NCI-H2227 (cell line): ENCODE measurements around the gene ARPC5L.
"Not testable (repeated sequence)": the region's sequence is repeated elsewhere in the genome, so short reads cannot be mapped to it uniquely, and the experiment has no call there.

Experiments used
- DNase-seq: peaks from one replicate; lab custom pipeline; 2025; ENCODE audit not compliant: unreplicated experiment; lab: John Stamatoyannopoulos, UW

Gene ARPC5L

DNA sequence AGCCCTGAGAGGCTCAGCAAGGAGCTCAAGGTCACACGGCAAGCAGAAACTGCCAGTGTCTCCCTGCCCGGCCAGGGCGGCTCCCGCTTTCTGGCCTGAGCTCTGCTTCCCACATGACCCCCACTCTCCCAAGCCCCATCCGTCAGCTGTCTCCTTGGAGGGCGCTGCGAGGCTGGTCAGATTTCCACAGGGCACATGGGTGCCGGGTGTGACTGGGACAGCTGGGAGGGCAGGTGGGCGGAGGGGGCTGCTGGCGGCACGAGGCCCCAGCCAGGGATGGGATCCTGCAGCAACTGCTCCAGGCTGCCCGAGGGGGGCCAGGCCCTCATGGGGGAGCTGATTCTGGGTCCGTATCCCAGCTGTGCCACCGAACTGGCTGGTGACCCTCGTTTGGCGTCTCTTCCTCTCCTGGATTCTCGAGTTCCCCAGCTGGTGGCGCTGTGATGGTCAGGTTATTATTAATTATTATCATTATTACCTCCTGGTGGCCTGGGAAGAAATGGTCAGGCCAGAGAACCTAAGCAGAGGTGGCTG is 21.6 kb upstream of the ARPC5L start:
- no peak for DNase-seq

DNA sequence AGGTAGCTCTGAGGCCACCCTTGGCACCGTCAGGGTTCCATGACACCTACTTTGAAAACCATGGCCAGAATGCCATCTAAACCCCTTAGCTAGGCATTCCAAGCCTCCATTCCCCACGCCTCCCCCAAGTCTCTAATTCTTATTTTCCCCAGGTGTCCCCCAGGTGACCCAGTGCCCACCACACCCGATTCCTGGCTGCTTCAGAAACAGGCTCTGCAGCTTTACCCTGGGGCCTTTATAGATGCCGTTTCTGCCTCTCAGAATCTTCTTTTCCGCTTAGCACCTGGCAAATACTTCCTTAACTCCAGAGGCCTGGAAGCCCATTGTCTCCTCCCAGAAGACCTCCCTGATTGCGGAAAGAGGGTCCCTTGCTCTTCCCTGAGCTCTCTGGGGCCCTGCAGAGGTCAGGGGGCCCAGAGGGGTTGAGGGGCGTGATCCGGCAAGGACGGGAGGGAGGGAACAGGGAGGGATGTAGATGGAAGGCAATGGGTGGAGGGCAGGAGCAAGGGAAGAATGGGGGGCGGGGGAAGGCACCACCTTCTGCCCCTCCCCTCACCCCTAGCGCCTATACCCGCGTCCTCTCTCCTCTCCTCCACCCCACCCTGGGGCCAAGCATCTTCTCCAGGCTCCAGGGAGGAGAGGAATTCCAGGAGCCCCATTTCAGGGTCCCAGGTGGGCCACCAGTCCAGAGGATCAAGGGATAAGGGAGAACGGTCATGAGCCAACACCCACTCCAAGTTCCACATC is 20.7 kb upstream of the ARPC5L start:
- DNase-seq = no peak

DNA sequence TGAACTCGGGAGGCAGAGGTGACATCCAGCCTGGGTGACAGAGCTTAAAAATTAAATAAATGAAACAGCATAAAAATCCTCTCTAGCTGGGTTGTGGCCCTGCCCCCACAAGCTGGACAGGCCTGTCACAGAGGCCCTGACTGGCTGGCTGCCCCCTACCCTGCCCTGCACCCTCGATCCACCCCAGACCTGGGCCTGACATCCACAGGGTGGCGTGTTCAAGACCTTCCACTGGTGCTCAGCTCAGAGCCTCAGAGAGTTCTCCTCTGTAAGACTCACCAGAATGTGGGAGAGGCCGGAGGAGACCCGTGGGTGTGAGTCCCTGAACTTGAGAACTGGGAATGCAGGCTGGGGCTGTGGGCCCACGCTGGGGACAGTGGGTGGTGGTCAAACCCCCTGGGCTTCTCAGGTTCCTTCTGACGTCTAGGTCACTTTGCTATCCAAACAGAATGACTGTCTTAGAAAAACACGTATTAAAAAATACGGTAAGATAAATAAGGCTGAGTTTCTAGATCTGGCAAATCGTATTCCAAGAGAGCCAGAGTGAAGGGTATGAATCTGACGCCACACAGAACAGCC is 18.4 kb upstream of the ARPC5L start:
- DNase-seq = no peak

GRCh38 chr9:124844291-124844690 is 17.6 kb upstream of the ARPC5L start:
- DNase-seq = no peak

DNA sequence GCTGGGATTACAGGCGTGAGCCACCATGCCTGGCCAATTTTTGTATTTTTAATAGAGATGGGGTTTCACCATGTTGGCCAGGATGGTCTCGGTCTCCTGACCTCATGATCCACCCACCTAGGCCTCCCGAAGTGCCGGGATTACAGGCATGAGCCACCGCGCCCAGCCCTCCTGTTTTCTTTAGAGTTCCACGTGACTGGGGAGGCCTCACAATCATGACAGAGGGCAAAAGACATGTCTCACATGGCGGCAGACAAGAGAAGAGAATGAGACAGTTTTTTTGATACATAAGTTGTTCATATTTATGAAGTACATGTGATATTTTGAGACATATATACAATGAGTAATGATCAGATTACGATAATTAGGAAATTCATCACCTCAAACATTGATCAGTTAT is 15.5 kb upstream of the ARPC5L start:
- not testable (repeated sequence) for DNase-seq

- no peak for DNase-seq
These were observed 15.0 kb upstream of the ARPC5L start for GRCh38 chr9:124846969-124847368.

GRCh38 chr9:124849801-124850200 is 12.1 kb upstream of the ARPC5L start:
- DNase-seq = peak; percentile 43

GRCh38 chr9:124852121-124852828 is 9.7 kb upstream of the ARPC5L start:
- no peak for DNase-seq

DNA sequence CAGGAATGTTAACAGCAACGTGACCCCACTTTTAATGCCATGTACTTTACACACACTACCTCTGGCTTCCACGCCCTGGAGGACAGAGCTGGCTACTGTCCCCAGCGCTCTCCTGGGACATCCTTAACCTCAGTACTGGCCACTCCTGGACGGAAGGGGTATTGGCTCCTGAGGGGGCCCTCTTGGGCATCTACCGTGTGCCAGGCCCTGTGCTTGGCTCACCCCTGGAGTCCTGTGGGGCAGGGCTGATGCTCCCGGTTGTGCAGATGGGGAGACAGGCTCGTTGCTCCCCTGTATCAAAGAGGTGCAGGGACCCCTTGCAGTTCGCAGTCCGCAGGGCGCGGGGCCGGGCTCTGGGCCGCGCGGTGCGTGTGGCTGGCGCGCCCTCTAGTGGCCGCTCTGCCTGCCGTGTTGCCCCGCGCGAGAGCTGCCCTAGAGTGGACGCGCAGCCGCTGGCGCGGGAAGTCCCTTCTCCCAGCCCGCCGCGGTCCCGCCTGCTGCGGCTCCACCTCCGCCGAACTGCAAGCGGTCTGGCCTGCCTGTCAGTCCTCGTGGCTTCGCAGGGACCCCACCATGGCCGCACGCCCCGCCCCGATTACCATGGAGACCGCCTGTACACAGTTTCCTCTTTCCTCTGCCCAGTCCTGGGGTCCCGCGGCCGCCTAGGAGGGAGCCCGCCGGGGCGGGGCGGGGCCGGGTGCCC is 8.9 kb upstream of the ARPC5L start, which contains the start of gene WDR38:
Gene WDR38, plus strand, starts transcription at position 632 of the 703 bp plus-strand sequence. CDS start 72 bp downstream, outside the sequence.
- DNase-seq = peak; percentile 78

- DNase-seq = no peak
These were observed 8.3 kb upstream of the ARPC5L start for GRCh38 chr9:124853605-124854143.

DNA sequence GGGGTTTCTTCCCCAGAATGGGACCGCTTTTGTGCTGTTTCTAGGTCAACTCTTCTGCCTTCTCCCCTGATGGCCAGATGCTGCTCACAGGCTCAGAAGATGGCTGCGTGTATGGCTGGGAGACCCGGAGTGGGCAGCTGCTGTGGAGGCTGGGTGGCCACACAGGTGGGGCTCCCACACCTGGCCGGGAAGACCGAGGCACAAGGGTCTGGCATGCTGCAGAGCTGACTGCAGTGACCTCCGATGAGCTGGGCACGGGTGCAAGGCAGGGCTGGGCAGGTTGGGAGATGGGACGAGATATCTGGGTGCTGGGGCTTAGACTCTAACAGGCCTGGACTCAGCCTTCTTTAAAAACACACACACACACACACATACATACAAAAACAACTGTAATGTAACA is 7.8 kb upstream of the ARPC5L start:
- DNase-seq = no peak

- no peak for DNase-seq
These were observed 7.1 kb upstream of the ARPC5L start for GRCh38 chr9:124854822-124855221.

DNA sequence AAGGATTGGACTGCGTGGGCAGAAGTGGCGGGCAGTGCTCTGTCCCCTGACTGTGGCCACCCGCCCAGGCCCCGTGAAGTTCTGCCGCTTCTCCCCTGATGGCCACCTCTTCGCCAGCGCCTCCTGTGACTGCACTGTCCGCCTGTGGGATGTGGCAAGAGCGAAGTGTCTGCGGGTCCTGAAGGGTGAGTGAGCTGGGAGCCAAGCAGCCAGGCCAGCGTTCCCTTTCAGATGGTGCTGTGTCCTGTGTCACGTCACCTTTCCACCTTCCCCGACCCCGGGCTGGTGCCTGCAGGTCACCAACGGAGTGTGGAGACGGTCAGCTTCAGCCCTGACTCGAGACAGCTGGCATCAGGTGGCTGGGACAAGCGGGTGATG is 6.4 kb upstream of the ARPC5L start:
- no peak for DNase-seq

DNA sequence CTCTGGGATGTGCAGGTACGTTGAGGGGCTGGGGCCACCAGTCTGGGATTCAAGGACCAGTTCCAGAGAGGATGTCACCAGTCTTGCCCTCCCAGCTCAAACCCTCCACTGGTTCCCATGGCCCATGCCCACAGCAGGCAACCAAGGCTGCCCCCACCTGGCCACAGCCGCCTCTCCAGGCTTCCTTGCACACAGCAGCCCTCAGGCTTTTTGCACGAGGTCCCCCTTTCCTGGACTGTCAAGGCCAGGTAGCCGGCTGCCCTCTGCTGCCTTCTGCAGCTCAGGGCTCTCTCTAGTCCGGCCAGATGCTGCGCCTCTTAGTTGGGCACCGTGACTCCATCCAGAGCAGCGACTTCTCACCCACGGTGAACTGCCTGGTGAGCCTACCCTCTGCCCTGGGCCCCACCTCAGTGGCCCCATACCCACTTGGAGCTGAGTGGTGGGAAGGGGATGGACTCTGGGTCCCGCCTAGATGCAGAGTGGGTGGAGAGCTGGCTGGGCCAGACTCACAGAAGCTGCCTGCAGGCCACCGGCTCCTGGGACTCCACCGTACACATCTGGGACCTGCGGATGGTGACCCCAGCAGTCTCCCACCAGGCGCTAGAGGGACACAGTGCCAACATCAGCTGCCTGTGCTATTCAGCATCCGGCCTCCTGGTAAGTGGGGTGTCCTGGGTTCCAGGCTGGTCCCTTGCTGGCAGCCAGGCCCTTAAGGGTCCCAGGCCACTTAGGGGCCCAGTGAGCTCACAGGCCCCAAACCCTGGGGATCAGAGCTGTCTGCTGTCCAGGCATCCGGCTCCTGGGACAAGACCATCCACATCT is 5.8 kb upstream of the ARPC5L start:
- no peak for DNase-seq

DNA sequence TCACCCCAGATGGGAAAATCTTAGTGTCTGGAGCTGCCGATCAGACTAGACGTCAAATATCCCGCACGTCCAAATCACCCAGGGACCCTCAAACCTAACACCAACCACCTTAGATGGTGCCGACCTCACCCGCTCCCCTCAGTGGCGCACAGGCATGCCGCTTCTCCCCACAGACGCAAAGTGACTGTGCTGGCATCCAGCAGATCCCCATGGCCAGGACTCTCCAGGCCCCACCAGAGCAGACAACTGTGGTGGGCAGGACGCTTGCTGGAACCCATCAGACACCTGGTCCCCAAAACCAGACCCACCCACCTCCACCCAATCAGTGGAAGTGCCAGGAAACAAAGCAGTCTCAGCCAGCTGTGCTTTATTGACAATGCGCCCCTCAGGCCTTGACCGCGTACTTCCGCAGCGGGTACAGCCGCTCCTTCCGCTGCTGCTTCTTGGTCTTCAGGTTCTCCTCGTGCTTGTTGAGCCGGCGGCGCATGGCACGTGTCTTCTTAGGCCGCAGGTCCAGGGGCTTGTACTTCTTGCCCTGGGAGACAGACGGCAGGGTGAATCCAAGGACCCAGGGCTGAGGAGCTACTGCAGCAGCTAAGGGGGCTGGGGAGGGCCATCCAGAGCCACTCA is 4.3 kb upstream of the ARPC5L start:
- no peak for DNase-seq

DNA sequence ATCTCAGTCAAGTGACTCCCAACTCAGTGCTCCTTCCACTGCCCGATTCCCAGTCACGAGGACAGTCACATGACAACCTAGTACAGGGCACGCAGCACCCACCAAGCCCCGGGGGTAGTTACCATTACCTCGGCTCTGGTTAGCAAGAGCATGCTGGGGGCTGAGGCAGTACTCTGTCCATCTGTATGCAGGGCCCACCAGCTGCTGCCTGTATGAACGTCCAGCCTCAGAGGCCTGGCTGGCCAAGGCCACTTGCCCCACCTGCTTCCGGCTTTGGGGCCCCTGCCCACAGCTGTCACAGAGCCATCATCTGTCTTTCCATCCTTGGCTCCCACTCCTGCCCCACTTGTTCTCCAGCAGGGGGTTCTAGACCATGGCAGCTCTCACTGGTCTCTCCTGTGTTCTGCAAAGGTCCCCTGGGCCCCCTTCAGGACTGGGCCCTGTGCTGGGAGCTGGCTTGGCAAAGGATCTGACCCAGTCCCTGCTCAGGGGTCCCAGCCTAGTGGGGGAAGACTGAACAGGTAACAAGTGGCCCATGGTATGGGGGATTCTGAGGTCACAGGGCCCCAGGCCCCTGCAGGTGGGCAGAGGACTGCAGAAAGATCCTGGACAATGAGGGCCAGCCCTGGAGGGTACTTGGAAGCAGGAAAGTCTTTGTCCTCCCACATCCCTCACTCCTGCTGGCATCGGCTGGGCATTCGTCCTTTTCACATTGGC is 3.4 kb upstream of the ARPC5L start:
- no peak for DNase-seq

- no peak for DNase-seq
These were observed 1.9 kb upstream of the ARPC5L start for GRCh38 chr9:124859803-124860581.

GRCh38 chr9:124860582-124861341 is 1.2 kb upstream of the ARPC5L start:
- DNase-seq = no peak
